KOPT-K1 (cell line): ENCODE measurements around the gene RAB39B.
"Not testable (repeated sequence)": the region's sequence is repeated elsewhere in the genome, so short reads cannot be mapped to it uniquely, and the experiment has no call there.

Source experiments
- H3K27ac ChIP-seq: fragments of 200-600 bp; sonication (generic); 2 replicates; pipeline ENCODE4 v1.5.1; 2016; ENCODE audit warnings: antibody characterized with exemption, mild to moderate bottlenecking, low read depth, low read length; ENCODE audit not compliant: poor library complexity, severe bottlenecking
- H3K36me3 ChIP-seq: fragments of 200-600 bp; sonication (generic); 2 replicates; pipeline ENCODE4 v1.5.1; 2017; ENCODE audit warnings: antibody characterized with exemption, mild to moderate bottlenecking, low read length, moderate library complexity; ENCODE audit not compliant: insufficient read depth
- H3K9me3 ChIP-seq: fragments of 200-600 bp; sonication (generic); 2 replicates; pipeline ENCODE4 v1.5.1; 2017; ENCODE audit warnings: antibody characterized with exemption, low read length, mild to moderate bottlenecking; ENCODE audit not compliant: insufficient read depth, poor library complexity, severe bottlenecking

RAB39B gene, protein sequence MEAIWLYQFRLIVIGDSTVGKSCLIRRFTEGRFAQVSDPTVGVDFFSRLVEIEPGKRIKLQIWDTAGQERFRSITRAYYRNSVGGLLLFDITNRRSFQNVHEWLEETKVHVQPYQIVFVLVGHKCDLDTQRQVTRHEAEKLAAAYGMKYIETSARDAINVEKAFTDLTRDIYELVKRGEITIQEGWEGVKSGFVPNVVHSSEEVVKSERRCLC

DNA sequence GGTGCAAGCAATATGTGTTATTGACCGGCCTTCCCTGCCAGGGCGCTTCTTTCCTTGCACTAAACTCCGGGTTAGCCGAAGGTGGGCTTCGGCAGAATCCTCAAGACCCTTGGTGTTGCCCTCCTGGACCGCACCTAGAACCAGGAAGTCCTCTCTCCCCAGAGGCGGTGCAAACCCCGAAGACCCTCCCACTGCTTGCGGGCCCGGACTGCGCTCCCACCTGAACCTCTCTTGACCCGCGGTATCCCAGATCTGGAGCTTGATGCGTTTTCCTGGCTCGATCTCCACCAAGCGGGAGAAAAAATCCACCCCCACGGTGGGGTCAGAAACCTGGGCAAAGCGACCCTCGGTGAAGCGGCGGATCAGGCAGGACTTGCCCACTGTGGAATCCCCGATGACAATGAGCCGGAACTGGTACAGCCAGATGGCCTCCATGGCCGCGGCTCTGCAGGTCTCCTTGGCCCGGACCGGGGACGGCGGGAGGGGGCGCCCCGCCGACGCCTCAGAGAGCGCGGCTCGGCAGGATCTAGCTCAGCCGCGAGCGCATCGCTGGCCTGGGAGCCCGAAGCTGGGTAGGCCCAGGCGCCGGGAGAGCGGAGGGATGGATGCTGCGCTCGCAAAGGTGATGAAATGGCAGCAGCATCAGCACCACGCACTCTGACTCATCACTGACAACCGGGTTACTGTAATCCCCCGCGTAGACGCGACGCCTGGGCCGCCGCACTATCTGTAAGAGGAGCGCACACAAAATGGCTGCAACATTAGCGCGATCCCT, at the start of gene RAB39B:
Gene RAB39B, minus strand, starts transcription at position 638 of the 775 bp plus-strand sequence. Its CDS starts 203 bp downstream, at position 435.
- H3K27ac ChIP-seq: peak within 1 kb of the TSS; percentile 68

DNA sequence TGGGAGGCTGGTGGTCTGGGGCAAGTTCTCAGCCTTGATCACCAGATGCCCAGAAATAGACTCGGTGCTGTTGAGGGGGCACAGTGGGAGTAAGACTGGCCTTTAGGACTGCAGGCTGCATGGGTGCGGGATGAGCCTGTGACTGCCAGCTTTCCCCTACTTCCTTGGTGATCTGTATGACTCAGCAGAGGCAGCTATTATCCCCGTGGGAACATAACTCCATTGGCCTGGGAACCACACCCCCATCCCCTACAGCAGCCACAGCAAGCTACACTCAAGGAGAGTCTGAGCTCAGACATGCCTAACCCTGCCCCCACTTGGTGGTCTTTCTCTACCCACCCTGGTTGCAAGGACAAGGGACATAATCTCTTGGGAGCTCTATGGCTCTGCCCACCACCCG, 49.5 kb upstream of the RAB39B start:
- Histone ChIP-seq H3K27ac (no peak overlapping the region), H3K9me3 (no peaks in the 10 kb centered on the region), H3K36me3 (no peaks in the 10 kb centered on the region)

More for the DNA sequence above, at the start of gene RAB39B:
- peaks cover 18% of the 10 kb centered on the region; the same call in 1 of the 2 replicates for H3K36me3 ChIP-seq
- H3K9me3 ChIP-seq: no peaks in the 10 kb centered on the region

DNA sequence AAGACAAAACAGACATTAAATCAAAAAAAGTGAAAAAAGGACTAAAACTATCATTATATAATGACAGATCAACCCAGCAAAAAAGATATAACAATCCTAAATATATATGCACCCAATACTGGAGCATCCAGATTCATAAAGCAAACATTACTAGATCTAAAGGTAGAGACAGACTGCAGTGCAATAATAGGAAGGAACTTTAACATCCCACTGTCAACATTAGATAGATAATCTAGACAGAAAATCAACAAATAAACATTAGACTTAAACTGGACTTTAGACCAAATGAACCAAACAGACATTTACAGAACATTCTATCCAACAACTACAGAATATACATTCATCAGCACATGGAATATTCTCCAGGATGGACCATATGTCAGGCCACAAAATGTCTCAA, 29.5 kb upstream of the RAB39B start:
- H3K9me3 ChIP-seq: no peaks in the 10 kb centered on the region
- H3K27ac ChIP-seq: no peak overlapping the region
- H3K36me3 ChIP-seq: no peaks in the 10 kb centered on the region

DNA sequence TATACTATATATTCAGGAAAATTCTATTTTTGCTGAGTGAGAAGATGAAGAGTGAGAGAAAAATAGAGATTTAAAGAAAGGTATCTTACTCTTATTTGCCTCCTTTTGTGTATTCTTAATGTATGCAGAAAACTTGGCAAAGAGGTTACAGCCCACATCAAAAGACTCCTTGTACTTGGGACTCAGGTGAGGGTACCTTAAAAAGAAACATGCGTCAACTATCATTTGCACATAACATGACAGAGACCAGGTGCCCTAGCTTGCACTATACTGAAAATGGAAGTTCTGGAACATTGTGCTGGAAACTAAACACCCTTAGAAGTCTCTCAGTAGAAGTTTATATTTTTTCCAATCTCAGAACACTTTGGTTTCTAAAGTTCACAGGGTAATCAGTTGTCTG, 15.6 kb upstream of the RAB39B start:
- no peaks in the 10 kb centered on the region for H3K9me3 ChIP-seq
- H3K27ac ChIP-seq: no peak overlapping the region
- H3K36me3 ChIP-seq: no peaks in the 10 kb centered on the region

DNA sequence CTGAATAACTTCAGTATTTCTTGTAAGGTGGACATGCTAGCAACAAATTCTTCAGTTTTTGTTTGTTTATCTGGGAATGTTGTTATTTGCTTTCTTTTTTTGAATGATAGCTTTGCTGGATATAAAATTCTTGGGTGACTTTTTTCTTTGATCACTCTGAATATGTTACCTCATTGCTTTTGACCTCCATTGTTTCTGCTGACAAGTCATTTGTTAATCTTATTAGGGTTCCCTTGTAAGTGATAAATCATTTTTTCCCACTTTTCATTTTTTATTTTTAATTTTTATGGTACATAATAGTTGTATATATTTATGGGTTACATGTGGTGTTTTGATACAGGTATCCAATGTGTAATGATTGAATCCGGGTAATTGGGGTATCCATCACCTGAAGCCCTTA, 6.7 kb upstream of the RAB39B start:
- no peaks in the 10 kb centered on the region for H3K36me3 ChIP-seq
- no peak overlapping the region for H3K27ac ChIP-seq
- H3K9me3 ChIP-seq: peaks cover 3% of the 10 kb centered on the region

DNA sequence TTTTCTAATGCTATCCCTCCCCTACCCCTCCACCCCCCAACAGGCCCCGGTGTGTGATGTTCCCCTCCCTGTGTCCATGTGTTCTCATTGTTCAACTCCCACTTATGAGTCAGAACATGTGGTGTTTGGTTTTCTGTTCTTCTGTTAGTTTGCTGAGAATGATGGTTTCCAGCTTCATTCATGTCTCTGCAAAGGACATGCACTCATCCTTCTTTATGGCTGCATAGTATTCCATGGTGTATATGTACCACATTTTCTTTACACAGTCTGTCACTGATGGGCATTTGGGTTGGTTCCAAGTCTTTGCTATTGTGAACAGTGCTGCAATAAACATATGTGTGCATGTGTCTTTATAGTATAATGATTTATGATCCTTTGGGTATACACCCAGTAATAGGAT, 3.7 kb upstream of the RAB39B start:
- H3K36me3 ChIP-seq, H3K27ac ChIP-seq, H3K9me3 ChIP-seq: not testable (repeated sequence)

DNA sequence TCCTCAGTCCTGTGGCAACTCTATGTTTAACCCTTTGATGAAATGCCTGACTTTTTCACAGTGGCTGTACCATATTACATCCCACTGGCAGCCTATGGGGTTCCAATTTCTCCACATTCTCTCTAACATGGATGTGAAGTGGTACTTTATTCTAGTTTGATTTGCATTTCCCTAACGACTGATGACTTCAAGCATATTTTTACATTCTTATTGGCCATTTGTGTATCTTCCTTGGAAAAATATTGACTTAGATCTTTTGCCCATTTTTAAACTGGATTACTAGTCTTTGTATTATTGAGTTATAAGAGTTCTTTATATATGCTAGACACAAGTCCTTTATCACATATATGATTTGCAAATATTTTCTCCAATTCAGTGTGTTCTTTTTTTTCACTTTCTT, 2.1 kb upstream of the RAB39B start:
- Histone ChIP-seq H3K36me3 (no peaks in the 10 kb centered on the region), H3K9me3 (peaks cover 2% of the 10 kb centered on the region), H3K27ac (no peak overlapping the region)

DNA sequence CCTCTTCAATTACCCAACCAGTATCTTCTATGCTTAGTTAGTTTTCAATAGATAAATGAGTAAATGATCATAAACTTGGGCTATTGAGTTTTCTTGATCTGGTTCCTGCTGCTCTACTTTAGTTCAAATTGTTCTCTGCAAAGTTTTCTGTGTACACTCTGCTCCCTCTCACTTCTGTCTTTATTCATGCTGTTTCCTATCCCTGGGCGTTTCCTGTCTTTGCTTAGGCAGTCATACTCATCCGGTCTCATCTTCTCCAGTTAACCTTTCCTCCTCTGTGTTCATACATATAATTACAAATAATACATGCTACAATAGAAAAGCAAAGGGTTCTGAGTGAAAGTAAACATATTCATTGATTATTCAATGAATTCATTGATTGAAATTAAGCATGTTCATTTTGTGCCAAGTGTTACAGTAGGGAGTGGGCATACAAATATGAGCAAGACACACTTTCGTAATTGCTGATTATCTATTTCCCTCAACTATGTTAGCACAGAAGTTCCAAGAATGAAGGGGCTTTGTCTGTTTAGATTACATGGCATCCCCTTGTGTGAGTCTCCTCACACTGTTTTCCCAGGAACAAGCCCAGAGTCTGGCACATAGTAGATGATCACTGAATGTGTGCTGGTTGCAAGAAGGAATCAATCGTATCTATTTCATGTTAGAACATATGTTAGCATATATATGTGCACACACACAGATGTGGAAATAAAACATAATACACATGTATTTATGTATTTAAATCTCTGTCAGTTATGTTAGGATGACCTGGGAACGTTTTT, 1.1 kb downstream of the RAB39B start:
- H3K27ac ChIP-seq: peak overlapping the region; percentile 68
- H3K9me3 ChIP-seq: no peaks in the 10 kb centered on the region
- peaks cover 18% of the 10 kb centered on the region; the same call in 1 of the 2 replicates for H3K36me3 ChIP-seq

DNA sequence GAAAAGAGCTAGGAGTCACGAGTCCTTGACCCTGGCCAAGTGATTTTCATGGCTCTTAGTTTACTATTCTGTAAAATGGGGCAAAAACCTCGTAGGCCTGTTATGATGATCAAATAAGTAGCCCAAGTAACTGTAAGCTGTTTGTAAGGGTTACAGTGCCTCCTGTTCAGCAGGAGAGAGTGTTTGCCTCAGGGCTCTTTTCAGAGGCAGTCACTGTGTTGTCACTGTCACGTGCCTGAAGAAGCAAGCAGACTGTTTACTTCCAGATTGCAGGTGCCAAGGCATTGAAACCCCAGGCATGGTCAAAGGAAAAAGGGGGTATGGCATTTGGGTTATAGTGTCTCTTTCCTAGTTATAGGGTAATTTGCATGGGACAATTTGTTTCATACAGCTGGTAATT, 4.5 kb downstream of the RAB39B start:
- Histone ChIP-seq H3K36me3 (peaks cover 18% of the 10 kb centered on the region; the same call in 1 of the 2 replicates), H3K27ac (no peak overlapping the region), H3K9me3 (no peaks in the 10 kb centered on the region)

DNA sequence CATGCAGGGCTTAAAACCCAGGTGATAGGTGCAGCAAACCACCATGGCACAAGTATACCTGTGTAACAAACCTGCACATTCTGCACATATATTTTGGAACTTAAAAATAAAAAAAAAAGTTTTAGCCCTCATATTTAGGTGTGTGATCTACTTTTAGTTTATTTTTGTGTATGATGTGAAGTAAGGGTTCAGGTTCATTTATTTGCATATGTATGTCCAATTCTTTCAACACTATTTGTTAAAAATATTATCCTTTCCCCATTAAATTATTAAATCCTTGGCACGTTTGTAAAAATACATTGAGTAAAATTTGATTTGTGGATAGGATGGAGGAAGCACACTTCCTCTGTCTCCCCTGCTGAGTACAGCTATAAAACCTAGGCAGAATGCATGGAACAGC, 12.9 kb downstream of the RAB39B start:
- no peak overlapping the region for H3K27ac ChIP-seq
- no peaks in the 10 kb centered on the region for H3K36me3 ChIP-seq
- H3K9me3 ChIP-seq: no peaks in the 10 kb centered on the region

DNA sequence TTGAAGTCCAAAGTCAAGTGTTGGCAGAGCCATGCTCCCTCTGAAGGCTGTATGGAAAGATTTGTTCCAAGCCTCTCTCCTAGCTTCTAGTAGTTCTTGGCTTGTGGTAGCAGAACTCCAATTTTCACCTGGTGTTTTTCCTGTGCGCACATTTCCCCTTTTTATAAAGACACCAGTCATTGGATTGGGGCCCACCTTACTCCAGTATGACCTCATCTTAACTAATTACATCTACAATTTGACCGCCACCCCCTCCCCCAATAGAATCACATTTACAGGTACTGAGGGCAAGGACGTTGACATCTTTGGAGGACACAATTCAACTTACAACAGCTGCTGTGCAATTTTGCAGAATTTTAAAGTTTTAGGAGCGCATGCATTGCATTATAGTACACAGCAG, 16.8 kb downstream of the RAB39B start:
- Histone ChIP-seq H3K9me3 (no peaks in the 10 kb centered on the region), H3K36me3 (0 out of 2 replicates have a peak, but pooled peaks cover under 1% of the 10 kb centered on the region), H3K27ac (no peak overlapping the region)

DNA sequence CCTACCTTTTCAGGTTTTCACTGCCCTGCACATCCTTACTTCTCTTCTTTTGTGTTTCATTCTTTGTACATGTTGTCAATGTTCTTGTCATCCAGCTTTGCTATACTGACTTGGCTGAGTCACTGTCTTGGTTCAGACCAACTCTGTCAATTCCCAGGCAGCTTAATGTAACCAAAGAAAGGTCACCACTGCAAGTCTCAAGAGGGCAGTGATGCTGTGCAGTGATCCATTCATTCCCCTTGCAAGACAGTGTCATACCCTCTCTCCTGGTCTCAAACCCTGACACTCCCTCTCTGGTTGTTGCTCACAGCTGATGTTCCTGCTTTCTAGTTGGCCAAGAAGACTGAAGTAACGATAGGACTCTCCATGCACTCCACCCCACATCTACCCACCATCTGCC, 17.5 kb downstream of the RAB39B start:
- Histone ChIP-seq H3K27ac (no peak overlapping the region), H3K36me3 (peaks cover 6% of the 10 kb centered on the region; the same call in 1 of the 2 replicates), H3K9me3 (no peaks in the 10 kb centered on the region)

DNA sequence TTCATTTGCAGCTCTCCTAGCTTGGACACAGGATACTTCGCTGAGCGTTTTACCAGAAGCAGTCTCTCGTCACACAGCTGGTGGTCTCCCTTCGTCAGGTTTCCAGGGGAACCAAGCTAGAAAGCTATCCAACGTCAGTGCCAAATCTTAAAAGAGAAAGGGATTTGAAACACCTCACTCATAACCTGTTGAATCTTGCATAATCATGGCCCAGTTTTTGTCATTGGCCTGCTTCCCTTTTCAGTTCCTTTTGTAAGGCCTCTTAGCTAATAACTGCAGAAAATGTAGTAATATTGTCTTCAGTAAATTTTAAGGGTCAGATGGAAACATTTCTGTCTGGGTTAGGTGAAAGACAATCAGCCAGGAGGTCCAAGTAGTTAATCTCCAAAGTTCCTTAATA, 22.0 kb downstream of the RAB39B start:
- Histone ChIP-seq H3K27ac (no peak overlapping the region), H3K36me3 (peaks cover 48% of the 10 kb centered on the region), H3K9me3 (no peaks in the 10 kb centered on the region)

DNA sequence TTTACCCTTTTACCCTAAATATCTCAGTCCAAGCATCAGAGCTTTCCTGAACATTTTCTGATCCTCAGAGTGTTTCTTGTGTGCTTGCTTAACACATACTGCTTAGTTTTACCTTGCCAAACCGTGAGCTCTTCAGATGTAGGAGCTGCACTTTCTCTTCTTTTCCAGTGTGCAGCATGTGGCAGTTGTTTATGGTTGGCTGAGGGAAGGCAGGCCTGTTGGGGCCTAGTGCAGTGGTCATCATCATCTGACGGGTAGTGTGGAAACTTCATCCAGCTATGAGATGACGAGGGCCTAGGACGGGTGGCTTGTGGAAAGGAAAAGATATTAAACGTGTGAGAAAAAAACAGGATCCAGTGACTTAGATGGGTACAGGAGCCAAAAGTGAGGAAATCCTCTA, 26.6 kb downstream of the RAB39B start:
- no peak overlapping the region for H3K27ac ChIP-seq
- peaks cover 92% of the 10 kb centered on the region for H3K36me3 ChIP-seq
- no peaks in the 10 kb centered on the region for H3K9me3 ChIP-seq

DNA sequence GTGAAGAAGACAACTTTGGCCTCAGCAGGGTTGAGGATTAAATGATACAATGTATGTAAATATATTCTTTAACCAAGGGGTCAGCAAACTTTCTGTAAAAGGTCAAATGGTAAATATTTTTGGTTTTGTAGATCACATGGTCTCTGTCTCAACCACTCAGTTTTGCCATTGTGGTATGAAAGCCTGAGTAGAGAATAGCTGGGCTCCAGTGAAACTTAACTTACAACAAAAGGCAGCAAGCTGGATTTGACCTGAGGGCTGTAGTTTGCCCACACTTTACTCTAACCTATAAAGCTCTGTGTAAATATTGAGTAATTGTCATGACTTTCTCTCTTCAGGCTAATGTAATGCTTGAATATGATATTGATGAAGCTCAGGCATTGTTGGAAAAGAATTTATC, 28.4 kb downstream of the RAB39B start:
- Histone ChIP-seq H3K27ac (no peak overlapping the region), H3K9me3 (no peaks in the 10 kb centered on the region), H3K36me3 (peaks cover 93% of the 10 kb centered on the region)
